Measurements from ENCODE around the gene SKOR1. TPM values are rescaled to one million over a fixed set of nuclear protein-coding genes. Genes with fewer than 3 reads are reported as not detected.

The SKOR1 gene
- total and polyA plus RNA-seq, 10 of the 15 experiments (the other 5 are each of a cell fraction or from before 2014, with no cell fraction given): 0.04 to 0.36 (median 0.10) TPM; not detected in 4

DNA sequence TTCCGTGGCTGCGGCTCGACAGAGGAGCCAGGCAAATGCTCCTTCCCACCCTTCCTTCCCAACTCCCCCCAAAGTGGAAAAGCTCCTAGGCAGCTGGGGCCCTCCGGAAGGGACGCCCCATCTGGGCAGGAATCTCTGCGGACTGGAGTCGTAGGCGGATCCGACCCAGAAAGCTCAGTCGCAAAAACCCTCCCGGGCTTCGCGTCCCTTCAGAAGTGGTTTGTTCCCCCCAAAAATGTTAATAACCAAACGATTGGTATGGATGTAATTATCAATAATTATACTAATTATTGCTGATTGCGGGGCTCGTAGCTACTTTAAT, 10.8 kb downstream of the SKOR1 start:
- POLR2A ChIA-PET: interaction anchor here (0.6 kb wide), 1 partner anchor 378 kb away, joined by 3 read pairs; no protein-coding TSS in a partner anchor
- CTCF ChIA-PET: interaction anchor here (0.6 to 4.6 kb wide), 28 partner anchors 10 to 890 kb away, joined by 3 to 111 read pairs (median 4); partner anchors contain the start of genes C15orf61 and SKOR1
- Histone ChIP-seq H4K20me1 (ENCODE audit: control insufficient read depth, insufficient read depth) (no peaks in the 10 kb centered on the region; the same call in 1 of the 2 replicates), H3K79me2 (ENCODE audit: control insufficient read depth, insufficient read depth, low read length) (no peaks in the 10 kb centered on the region), H3K27me3 (replicated peaks in 1 of 2; ENCODE audit: control insufficient read depth in 2 of 2, insufficient read depth in 2 of 2, low read length in 1 of 2) (peaks cover 18 to 30% of the 10 kb centered on the region in 2 experiments), H3K9ac (ENCODE audit: control insufficient read depth, insufficient read depth, low read length) (no peak overlapping the region; the same call in 1 of the 2 replicates), H3K4me2 (ENCODE audit: control insufficient read depth, insufficient read depth) (peak overlapping the region; percentile 98), H3K4me3 (peak overlapping the region; percentile 65), H3K36me3 (ENCODE audit: control insufficient read depth in 2 of 2, insufficient read depth in 2 of 2, low read length in 1 of 2) (no peaks in the 10 kb centered on the region), H3K9me3 (replicated peaks; ENCODE audit: control insufficient read depth, insufficient read depth, low read length) (no peaks in the 10 kb centered on the region; the same call in 2 of the 3 replicates), H3K4me1 (ENCODE audit: control insufficient read depth, insufficient read depth, low read length) (peaks cover 25% of the 10 kb centered on the region), H2AFZ (ENCODE audit: control insufficient read depth, low read depth, low read length) (peak overlapping the region; percentile 56), H3K27ac (ENCODE audit: control insufficient read depth, insufficient read depth) (no peak overlapping the region)
- RAD21 ChIA-PET (ENCODE audit: unreplicated experiment): interaction anchor here (1.2 to 4.1 kb wide), 8 partner anchors 17 to 889 kb away, joined by 3 to 26 read pairs (median 8); no protein-coding TSS in a partner anchor
- DNase-seq (ENCODE audit: low read depth, low spot score) (no peak), FAIRE-seq (no peak), ATAC-seq (no peak)
- WGBS (ENCODE audit: insufficient coverage, insufficient replicate concordance, low lambda C conversion rate, missing lambda C conversion rate): 10% methylated on average over 16 of the region's 16 CpGs
- BruUV-seq (replicated peaks): no TSS peak
- in situ Hi-C loops (cut with MboI) (loop anchor here (5.0 kb wide), 2 partner anchors 379 to 889 kb away; no protein-coding TSS in a partner anchor), intact Hi-C loops (cut with micrococcal nuclease; ENCODE audit: unreplicated experiment) (loop anchor here (1.0 to 10.0 kb wide), 4 partner anchors 231 to 889 kb away; no protein-coding TSS in a partner anchor)
- TF ChIP-seq POLR2AphosphoS2 (IDR thresholded peaks at IDR 0.05; ENCODE audit: low read depth, low read length): no peak
- TF ChIP-seq IKZF1 (conservative IDR thresholded peaks at IDR 0.05): peak; percentile 9; the same call in 1 of the 2 replicates
- SMC1A ChIA-PET (ENCODE audit: uncharacterized antibody, unreplicated experiment): interaction anchor here (0.8 to 4.2 kb wide), 11 partner anchors 54 to 470 kb away, joined by 3 to 51 read pairs (median 3); no protein-coding TSS in a partner anchor

- CTCF ChIA-PET: interaction anchor here (0.8 to 4.6 kb wide), 29 partner anchors 11 to 890 kb away, joined by 3 to 111 read pairs (median 4); partner anchors contain the start of genes C15orf61 and SKOR1
- peak; percentile 7 for FAIRE-seq
- peaks cover 28% of the 10 kb centered on the region for H3K4me1 ChIP-seq (ENCODE audit: control insufficient read depth, insufficient read depth, low read length)
- peaks cover 18 to 29% of the 10 kb centered on the region in 2 experiments for H3K27me3 ChIP-seq (replicated peaks in 1 of 2; ENCODE audit: control insufficient read depth in 2 of 2, insufficient read depth in 2 of 2, low read length in 1 of 2)
- BruUV-seq (replicated peaks): no TSS peak
- no peaks in the 10 kb centered on the region; the same call in 1 of the 2 replicates for H4K20me1 ChIP-seq (ENCODE audit: control insufficient read depth, insufficient read depth)
- no peaks in the 10 kb centered on the region; the same call in 1 of the 2 replicates for H3K79me2 ChIP-seq (ENCODE audit: control insufficient read depth, insufficient read depth, low read length)
- no peak for ATAC-seq
- in situ Hi-C loops (cut with MboI): loop anchor here (5.0 kb wide), 2 partner anchors 379 to 889 kb away; no protein-coding TSS in a partner anchor
- RAD21 ChIA-PET (ENCODE audit: unreplicated experiment): interaction anchor here (1.2 to 4.1 kb wide), 8 partner anchors 16 to 889 kb away, joined by 3 to 26 read pairs (median 8); no protein-coding TSS in a partner anchor
- POLR2A ChIA-PET: no interaction called here
- no peak overlapping the region for H2AFZ ChIP-seq (ENCODE audit: control insufficient read depth, low read depth, low read length)
- H3K9me3 ChIP-seq (replicated peaks; ENCODE audit: control insufficient read depth, insufficient read depth, low read length): no peaks in the 10 kb centered on the region; the same call in 2 of the 3 replicates
- DNase-seq (ENCODE audit: low read depth, low spot score): no peak
- no peak overlapping the region for H3K4me3 ChIP-seq
- H3K36me3 ChIP-seq (ENCODE audit: control insufficient read depth in 2 of 2, insufficient read depth in 2 of 2, low read length in 1 of 2): no peaks in the 10 kb centered on the region
- intact Hi-C loops (cut with micrococcal nuclease; ENCODE audit: unreplicated experiment): loop anchor here (1.0 to 10.0 kb wide), 4 partner anchors 232 to 889 kb away; no protein-coding TSS in a partner anchor
- no peak overlapping the region for H3K9ac ChIP-seq (ENCODE audit: control insufficient read depth, insufficient read depth, low read length)
- peak overlapping the region; percentile 98; the same call in 1 of the 2 replicates for H3K4me2 ChIP-seq (ENCODE audit: control insufficient read depth, insufficient read depth)
- SMC1A ChIA-PET (ENCODE audit: uncharacterized antibody, unreplicated experiment): interaction anchor here (0.8 to 4.2 kb wide), 9 partner anchors 54 to 470 kb away, joined by 3 to 51 read pairs (median 5); no protein-coding TSS in a partner anchor
- WGBS (ENCODE audit: insufficient coverage, insufficient replicate concordance, low lambda C conversion rate, missing lambda C conversion rate): 42% methylated on average over 8 of the region's 8 CpGs
- no peak overlapping the region for H3K27ac ChIP-seq (ENCODE audit: control insufficient read depth, insufficient read depth)
- TF ChIP-seq LARP7 (IDR thresholded peaks at IDR 0.05) (0 out of 2 replicates have a peak, but pooled peaks have one; percentile 23), TCF12 (IDR thresholded peaks at IDR 0.05; ENCODE audit: low read depth, low read length) (no peak), KAT2A (conservative IDR thresholded peaks at IDR 0.05; ENCODE audit: control insufficient read depth, low read depth, low read length) (no peak), CHD1 (IDR thresholded peaks at IDR 0.05; ENCODE audit: low read depth, low read length) (no peak), RCOR1 (conservative IDR thresholded peaks at IDR 0.05; ENCODE audit: low read depth, low read length) (no peak), RB1 (IDR thresholded peaks at IDR 0.05; ENCODE audit: borderline replicate concordance) (no peak), ZNF217 (IDR thresholded peaks at IDR 0.05) (no peak), STAT1 (conservative IDR thresholded peaks at IDR 0.05) (no peak), TARDBP (IDR thresholded peaks at IDR 0.05; ENCODE audit: borderline replicate concordance) (no peak), RAD21 (IDR thresholded peaks at IDR 0.05; ENCODE audit: insufficient read depth, low read depth, low read length) (peak; percentile 89)
- TF ChIP-seq, protein P1, sequence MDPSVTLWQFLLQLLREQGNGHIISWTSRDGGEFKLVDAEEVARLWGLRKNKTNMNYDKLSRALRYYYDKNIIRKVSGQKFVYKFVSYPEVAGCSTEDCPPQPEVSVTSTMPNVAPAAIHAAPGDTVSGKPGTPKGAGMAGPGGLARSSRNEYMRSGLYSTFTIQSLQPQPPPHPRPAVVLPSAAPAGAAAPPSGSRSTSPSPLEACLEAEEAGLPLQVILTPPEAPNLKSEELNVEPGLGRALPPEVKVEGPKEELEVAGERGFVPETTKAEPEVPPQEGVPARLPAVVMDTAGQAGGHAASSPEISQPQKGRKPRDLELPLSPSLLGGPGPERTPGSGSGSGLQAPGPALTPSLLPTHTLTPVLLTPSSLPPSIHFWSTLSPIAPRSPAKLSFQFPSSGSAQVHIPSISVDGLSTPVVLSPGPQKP (IDR thresholded peaks at IDR 0.05; ENCODE audit: low read depth, low read length): no peak
- TF ChIP-seq, protein P2, sequence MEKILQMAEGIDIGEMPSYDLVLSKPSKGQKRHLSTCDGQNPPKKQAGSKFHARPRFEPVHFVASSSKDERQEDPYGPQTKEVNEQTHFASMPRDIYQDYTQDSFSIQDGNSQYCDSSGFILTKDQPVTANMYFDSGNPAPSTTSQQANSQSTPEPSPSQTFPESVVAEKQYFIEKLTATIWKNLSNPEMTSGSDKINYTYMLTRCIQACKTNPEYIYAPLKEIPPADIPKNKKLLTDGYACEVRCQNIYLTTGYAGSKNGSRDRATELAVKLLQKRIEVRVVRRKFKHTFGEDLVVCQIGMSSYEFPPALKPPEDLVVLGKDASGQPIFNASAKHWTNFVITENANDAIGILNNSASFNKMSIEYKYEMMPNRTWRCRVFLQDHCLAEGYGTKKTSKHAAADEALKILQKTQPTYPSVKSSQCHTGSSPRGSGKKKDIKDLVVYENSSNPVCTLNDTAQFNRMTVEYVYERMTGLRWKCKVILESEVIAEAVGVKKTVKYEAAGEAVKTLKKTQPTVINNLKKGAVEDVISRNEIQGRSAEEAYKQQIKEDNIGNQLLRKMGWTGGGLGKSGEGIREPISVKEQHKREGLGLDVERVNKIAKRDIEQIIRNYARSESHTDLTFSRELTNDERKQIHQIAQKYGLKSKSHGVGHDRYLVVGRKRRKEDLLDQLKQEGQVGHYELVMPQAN (conservative IDR thresholded peaks at IDR 0.05): no peak
Measured at GRCh38 chr15:67836477-67836876, 11.2 kb downstream of the SKOR1 start.

Data from GM12878 (cell line).